ENCODE data around the gene XAB2. TPM values are rescaled to one million over a fixed set of nuclear protein-coding genes. Genes with fewer than 3 reads are reported as not detected.

XAB2 gene
- total RNA-seq, 1 experiment from 2014 or later, result 48.0 TPM

GRCh38 chr19:7618348-7618747 lies 11.0 kb downstream of the XAB2 start:
- Histone ChIP-seq H3K9ac (ENCODE audit: extremely low read depth, insufficient read length, low read length) (no peak overlapping the region), H3K18ac (ENCODE audit: insufficient read length, low read depth, low read length) (no peak overlapping the region), H2AK5ac (ENCODE audit: insufficient read length, low read length) (no peak overlapping the region), H3T11ph (ENCODE audit: low read length) (no peak overlapping the region), H3K14ac (ENCODE audit: insufficient read depth, low read length) (no peak overlapping the region), H4K20me1 (ENCODE audit: control insufficient read depth, insufficient read depth, insufficient read length) (no peaks in the 10 kb centered on the region), H4K91ac (ENCODE audit: insufficient read length, low read depth, low read length) (no peak overlapping the region), H3K4me2 (ENCODE audit: insufficient read depth, insufficient read length, low read length) (no peak overlapping the region), H4K8ac (replicated peaks; ENCODE audit: insufficient read length, low read depth, low read length) (no peak overlapping the region), H3K79me2 (ENCODE audit: insufficient read depth, low read length) (no peaks in the 10 kb centered on the region), H3K4ac (ENCODE audit: low read depth, low read length) (no peak overlapping the region), H3K56ac (ENCODE audit: insufficient read length, low read depth, low read length) (no peak overlapping the region), H3K23me2 (ENCODE audit: insufficient read length, low read depth, low read length, poor library complexity, severe bottlenecking) (no peaks in the 10 kb centered on the region), H2BK120ac (ENCODE audit: low read depth, low read length, poor library complexity, severe bottlenecking) (no peak overlapping the region), H4K5ac (ENCODE audit: insufficient read length, low read depth, low read length) (no peak overlapping the region), H3K27me3 (ENCODE audit: insufficient read depth, low read length) (peaks cover 2% of the 10 kb centered on the region; the same call in 1 of the 2 replicates), H2BK15ac (ENCODE audit: low read depth, low read length) (no peak overlapping the region), H3K79me1 (ENCODE audit: insufficient read depth, low read depth, low read length, poor library complexity, severe bottlenecking) (no peaks in the 10 kb centered on the region), H2BK12ac (ENCODE audit: insufficient read length, low read depth, low read length) (no peak overlapping the region), H2BK20ac (ENCODE audit: low read depth, low read length, poor library complexity, severe bottlenecking) (no peak overlapping the region), H2BK5ac (ENCODE audit: insufficient read length, low read length) (no peak overlapping the region), H3K9me3 (ENCODE audit: control insufficient read depth, low read depth, low read length) (no peaks in the 10 kb centered on the region), H3K23ac (ENCODE audit: insufficient read length, low read depth, low read length) (no peak overlapping the region), H2AFZ (ENCODE audit: low read length) (no peak overlapping the region), H3K27ac (ENCODE audit: insufficient read length, low read depth, low read length) (no peak overlapping the region), H3K4me1 (ENCODE audit: insufficient read depth, low read length) (no peaks in the 10 kb centered on the region)
- Mint-ChIP-seq H3K27me3 (ENCODE audit: low read depth) (no peaks in the 10 kb centered on the region), H3K9me3 (no peaks in the 10 kb centered on the region), H3K4me1 (no peaks in the 10 kb centered on the region), H3K36me3 (ENCODE audit: insufficient read depth in 1 of 3, low read depth in 3 of 3) (peaks cover 27 to 54% (median 53%) of the 10 kb centered on the region in 3 experiments), H3K27ac (peak overlapping the region in 1 of 3 experiments; percentile 28; a peak in 1 of 7 replicates), H3K4me3 (no peak overlapping the region; a peak in 1 of 5 replicates)
- WGBS (ENCODE audit: extremely low coverage, insufficient read length, low lambda C conversion rate), result no CpG with 5 or more reads among the region's 4 CpGs
- TF ChIP-seq CTCF (conservative IDR thresholded peaks at IDR 0.05), result no peak
- no peak for DNase-seq

All from H9 (cell line).